Muscle of leg (tissue), 11 donors: ENCODE measurements around the gene MAP2K2. TPM values are rescaled to one million over a fixed set of nuclear protein-coding genes. Genes with fewer than 3 reads are reported as not detected.
A peak's percentile ranks its signal among the peaks of the same experiment; 100 is the strongest.

Experiments used
- DNase-seq: peaks from one replicate; pipeline ENCODE4 v3.0.0; 2013
- H3K27ac ChIP-seq: one replicate; pipeline ENCODE4 v1.5.1; 2013; ENCODE audit warnings: mild to moderate bottlenecking, low read length, control low read depth
- H3K27me3 ChIP-seq: one replicate; pipeline ENCODE4 v1.6.1; 2013; ENCODE audit warnings: low read length; ENCODE audit not compliant: control insufficient read depth, insufficient read depth
- H3K36me3 ChIP-seq: one replicate; pipeline ENCODE4 v1.6.1; 2013; ENCODE audit warnings: low read length; ENCODE audit not compliant: control insufficient read depth, insufficient read depth
- H3K4me1 ChIP-seq: one replicate; pipeline ENCODE4 v1.6.1; 2013; ENCODE audit warnings: low read length; ENCODE audit not compliant: control insufficient read depth, insufficient read depth
- H3K4me3 ChIP-seq: one replicate; pipeline ENCODE4 v1.5.1; 2013; ENCODE audit warnings: low read length, control low read depth
- H3K9me3 ChIP-seq: replicated peaks from 2 replicates; pipeline ENCODE4 v1.6.1; 2013; ENCODE audit warnings: low read depth, low read length; ENCODE audit not compliant: control insufficient read depth
- WGBS: methylation state at CpG from one replicate; pipeline ENCODE4 v1.1.5; 2013; ENCODE audit warnings: missing lambda C conversion rate; ENCODE audit not compliant: insufficient coverage; 5-methylcytosine and 5-hydroxymethylcytosine counted together
- polyA plus RNA-seq, 8 donors: library from polyadenylated mRNA; unstranded; fragments of 120-200 nt; gene quantifications; one replicate each; pipeline versions ENCODE4 v1.2.1 to v1.2.3, GENCODE V29; 2013; ENCODE audit warnings: inconsistent platforms in 1 of 8, low replicate concordance in 1 of 8; ENCODE audit not compliant: insufficient read length in 8 of 8, insufficient read depth in 1 of 8
- total RNA-seq: library from RNA; stranded (reverse); fragments of 120-200 nt; gene quantifications from one replicate; pipeline ENCODE4 v1.2.4, GENCODE V29; 2013

MAP2K2 gene
- total and polyA plus RNA-seq, 9 donors = 97.0 to 137 (median 117) TPM

DNA sequence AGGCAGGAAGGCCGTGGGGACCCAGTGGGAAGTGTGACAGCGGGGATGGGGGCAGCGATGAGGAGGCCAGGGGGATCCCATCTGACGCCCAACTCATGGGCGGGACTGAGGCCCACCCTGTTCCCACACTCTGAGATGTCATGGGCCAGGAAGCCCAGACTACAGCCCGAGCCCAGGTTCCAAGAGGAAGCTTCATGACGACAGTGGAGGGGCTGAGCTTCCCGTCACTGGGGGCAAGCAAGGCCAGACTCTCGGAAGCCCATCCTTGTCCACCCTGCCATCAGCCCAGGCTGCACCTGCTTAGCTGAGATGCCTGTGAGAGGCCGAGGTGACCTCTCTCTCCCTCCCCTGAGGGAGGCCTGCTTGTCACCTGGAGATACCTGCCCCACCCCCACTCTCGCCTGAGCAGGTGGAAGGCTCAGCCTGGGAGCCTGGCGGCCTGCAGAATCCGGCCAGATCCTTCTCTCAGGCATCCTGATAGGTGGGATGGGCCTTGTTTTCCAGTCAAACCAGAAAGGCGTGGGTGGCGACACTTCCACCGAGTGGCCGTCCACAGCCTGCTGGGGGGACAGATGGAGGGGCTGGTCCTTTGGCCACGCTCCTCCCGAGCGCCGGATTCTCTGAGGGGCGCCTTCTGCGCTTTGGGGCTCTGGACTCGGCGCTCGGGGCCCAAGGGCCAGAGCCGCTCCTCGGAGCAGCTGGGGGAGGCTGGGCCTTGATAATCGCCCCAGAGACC is 62.1 kb downstream of the MAP2K2 start:
- Histone ChIP-seq H3K4me1 (peaks cover 67% of the 10 kb centered on the region), H3K27me3 (no peaks in the 10 kb centered on the region), H3K27ac (no peak overlapping the region), H3K9me3 (no peaks in the 10 kb centered on the region), H3K4me3 (no peak overlapping the region), H3K36me3 (peaks cover 21% of the 10 kb centered on the region)
- DNase-seq = no peak
- WGBS = 60% methylated on average over 23 of the region's 29 CpGs

DNA sequence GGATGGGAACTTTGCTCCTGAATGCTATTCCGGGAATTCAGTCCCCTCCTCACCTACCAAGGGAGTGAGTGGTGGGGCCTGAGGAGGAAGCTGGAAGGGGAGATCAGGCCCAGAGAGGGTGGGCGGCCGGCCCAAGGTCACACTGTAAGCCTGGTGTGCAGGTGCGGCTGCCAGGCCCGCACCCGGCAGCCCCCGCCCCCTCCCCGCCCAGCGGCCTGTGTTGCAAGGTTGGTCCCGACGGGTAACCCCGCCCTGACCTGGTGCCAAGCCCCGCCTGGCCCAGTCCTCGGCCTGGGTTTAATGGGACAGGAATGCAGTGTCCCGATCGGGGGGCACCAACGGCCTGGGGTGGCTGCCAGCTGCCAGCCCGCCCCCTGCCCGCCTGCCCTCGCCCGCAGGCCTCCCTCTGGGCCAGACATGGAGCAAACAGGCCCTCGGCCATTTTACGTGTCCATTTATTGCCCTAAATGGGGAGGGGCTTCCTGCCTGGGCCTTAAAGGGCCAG is 62.7 kb downstream of the MAP2K2 start:
- Histone ChIP-seq H3K4me3 (no peak overlapping the region), H3K27me3 (no peaks in the 10 kb centered on the region), H3K36me3 (peaks cover 21% of the 10 kb centered on the region), H3K4me1 (peaks cover 67% of the 10 kb centered on the region), H3K27ac (no peak overlapping the region), H3K9me3 (no peaks in the 10 kb centered on the region)
- DNase-seq = no peak
- 30% methylated on average over 21 of the region's 23 CpGs for WGBS

- peaks cover 27% of the 10 kb centered on the region for H3K36me3 ChIP-seq
- no peak for DNase-seq
- H3K4me3 ChIP-seq = no peak overlapping the region
- H3K27me3 ChIP-seq = no peaks in the 10 kb centered on the region
- peaks cover 67% of the 10 kb centered on the region for H3K4me1 ChIP-seq
- WGBS = 85% methylated on average over 8 of the region's 16 CpGs
- H3K27ac ChIP-seq = no peak overlapping the region
- no peaks in the 10 kb centered on the region for H3K9me3 ChIP-seq
Measured at GRCh38 chr19:4060621-4061177, 63.2 kb downstream of the MAP2K2 start.

- H3K36me3 ChIP-seq = peaks cover 31% of the 10 kb centered on the region
- peaks cover 67% of the 10 kb centered on the region for H3K4me1 ChIP-seq
- no peak overlapping the region for H3K4me3 ChIP-seq
- 71% methylated on average over 36 of the region's 42 CpGs for WGBS
- H3K9me3 ChIP-seq = no peaks in the 10 kb centered on the region
- H3K27me3 ChIP-seq = no peaks in the 10 kb centered on the region
- H3K27ac ChIP-seq = peak overlapping the region; percentile 77
- DNase-seq = no peak
Measured at GRCh38 chr19:4059891-4060620, 63.9 kb downstream of the MAP2K2 start.

DNA sequence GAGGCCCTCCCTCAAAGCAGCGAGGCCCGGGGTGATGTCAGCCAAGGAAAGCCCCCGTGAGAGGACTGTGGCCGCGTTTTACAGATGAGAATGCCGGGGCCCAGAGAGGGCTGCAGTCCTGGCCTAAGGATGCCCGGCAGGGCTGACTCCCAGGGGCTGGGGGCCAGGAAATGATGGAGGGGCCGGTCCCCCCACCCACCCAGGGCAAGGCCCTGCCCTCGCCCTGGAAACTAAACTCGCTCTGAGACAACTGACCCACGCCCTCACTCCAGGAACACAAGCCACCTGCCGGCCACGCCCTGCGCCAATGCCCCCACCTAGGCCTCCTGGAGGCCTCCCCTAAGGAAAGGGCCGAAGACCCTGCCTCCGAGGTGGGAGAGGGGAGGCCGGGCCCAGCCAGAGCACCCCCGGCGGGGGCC is 64.5 kb downstream of the MAP2K2 start:
- Histone ChIP-seq H3K9me3 (no peaks in the 10 kb centered on the region), H3K36me3 (peaks cover 32% of the 10 kb centered on the region), H3K4me1 (peaks cover 64% of the 10 kb centered on the region), H3K4me3 (no peak overlapping the region), H3K27me3 (no peaks in the 10 kb centered on the region), H3K27ac (peak overlapping the region; percentile 79)
- DNase-seq = no peak
- 28% methylated on average over 12 of the region's 19 CpGs for WGBS

DNA sequence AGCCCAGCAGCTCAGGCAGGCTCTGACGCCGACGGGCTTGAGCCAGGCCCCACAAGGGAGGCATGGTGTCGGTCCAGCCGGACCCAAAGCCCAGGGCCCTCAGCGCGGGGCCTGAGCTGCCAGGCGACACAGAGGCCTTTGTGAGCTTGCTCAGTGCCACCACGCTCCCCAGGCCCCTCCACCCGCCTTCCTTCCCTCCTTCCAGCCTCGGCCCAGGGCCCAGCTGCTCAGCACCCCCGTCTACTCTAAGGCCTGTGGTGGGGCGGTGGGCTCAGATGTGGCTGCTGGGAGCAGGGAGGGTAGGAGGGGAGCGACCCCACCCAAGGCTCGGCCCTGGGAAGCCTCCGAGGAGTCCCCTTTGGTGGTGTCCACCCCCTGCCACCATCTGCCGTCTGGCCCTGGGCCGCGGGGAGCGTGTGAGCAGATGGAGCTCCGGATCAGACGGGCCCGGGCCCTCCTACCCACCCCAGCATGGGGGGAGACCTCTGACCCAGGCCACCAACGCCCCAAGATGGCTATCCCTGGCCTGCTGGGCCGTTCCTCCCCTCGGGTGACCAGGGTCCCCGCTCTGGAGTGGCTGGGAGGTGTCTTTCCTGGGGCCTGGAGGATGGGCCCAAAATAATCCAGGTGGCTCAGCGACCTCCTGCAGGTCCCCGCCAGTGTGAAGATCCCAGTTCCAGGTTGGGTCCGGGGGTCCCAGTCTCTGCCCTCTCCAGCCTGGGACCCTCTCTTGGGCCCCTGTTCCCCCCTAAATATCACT is 65.0 kb downstream of the MAP2K2 start:
- peaks cover 59% of the 10 kb centered on the region for H3K4me1 ChIP-seq
- WGBS = 23% methylated on average over 13 of the region's 30 CpGs
- peaks cover 34% of the 10 kb centered on the region for H3K36me3 ChIP-seq
- no peak for DNase-seq
- no peaks in the 10 kb centered on the region for H3K27me3 ChIP-seq
- H3K4me3 ChIP-seq = no peak overlapping the region
- H3K27ac ChIP-seq = peak overlapping the region; percentile 79
- H3K9me3 ChIP-seq = no peaks in the 10 kb centered on the region

DNA sequence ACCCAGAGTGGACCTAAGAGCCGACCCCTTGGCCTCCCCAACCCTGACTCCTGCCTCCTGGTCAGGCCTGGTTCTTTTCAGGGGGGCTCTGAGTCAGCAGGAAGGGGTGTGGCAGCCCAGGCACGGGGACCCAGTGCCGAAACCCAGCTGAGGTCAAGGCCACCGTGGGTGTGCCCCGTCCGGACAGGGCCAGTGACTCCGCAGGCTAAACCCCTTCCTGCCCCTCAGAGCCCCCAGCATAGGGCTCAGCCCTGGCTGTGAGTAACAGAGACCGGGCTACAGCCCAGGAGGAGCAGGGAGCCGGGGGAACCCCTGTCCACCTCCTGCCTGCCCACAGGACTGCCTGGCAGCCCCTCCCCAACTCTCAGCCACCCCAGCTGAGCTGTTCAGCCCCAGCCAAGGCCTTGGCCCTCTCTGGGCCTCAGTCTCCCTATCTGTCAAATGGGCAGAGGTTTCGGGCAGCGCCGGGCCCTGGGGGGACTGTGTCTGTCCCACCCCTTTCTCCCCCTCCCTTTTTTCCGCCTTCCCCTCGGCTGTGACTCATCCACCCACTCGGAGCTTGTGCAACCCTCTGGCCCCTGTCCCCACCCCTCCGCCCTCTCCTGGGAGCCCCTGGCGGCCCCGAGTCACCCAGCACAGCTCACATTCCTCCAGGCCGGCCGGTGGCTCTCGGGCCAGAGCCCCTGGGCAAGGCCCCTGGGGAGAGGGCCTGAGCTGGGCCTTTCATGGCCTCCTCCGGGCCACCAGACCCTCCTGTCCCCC is 65.8 kb downstream of the MAP2K2 start:
- no peak overlapping the region for H3K4me3 ChIP-seq
- 43% methylated on average over 12 of the region's 22 CpGs for WGBS
- no peaks in the 10 kb centered on the region for H3K9me3 ChIP-seq
- peak overlapping the region; percentile 79 for H3K27ac ChIP-seq
- H3K36me3 ChIP-seq = peaks cover 37% of the 10 kb centered on the region
- no peaks in the 10 kb centered on the region for H3K27me3 ChIP-seq
- H3K4me1 ChIP-seq = peaks cover 52% of the 10 kb centered on the region
- peak; percentile 64 for DNase-seq

DNA sequence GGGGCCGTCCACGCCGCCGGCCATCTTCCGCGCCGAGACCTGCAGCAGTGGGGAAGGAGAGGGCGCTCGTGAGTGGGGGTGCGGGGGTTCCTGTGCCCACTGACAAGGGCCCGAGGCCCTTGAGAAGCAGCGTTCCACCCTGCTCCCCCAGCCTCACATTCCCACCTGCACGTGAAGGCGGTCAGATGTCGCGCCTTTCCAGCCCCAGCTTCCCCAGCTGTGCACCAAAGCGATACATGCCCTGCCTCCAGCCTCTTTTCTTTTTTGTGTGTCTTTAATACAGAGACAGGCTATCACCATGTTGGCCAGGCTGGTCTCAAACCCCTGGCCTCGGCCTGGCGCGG is 68.7 kb downstream of the MAP2K2 start:
- no peaks in the 10 kb centered on the region for H3K27me3 ChIP-seq
- peaks cover 44% of the 10 kb centered on the region for H3K36me3 ChIP-seq
- whole genome bisulfite sequencing = 92% methylated on average over 10 of the region's 20 CpGs
- DNase-seq = no peak
- peaks cover 26% of the 10 kb centered on the region for H3K4me1 ChIP-seq
- no peaks in the 10 kb centered on the region for H3K9me3 ChIP-seq
- H3K4me3 ChIP-seq = no peak overlapping the region
- H3K27ac ChIP-seq = no peak overlapping the region

DNA sequence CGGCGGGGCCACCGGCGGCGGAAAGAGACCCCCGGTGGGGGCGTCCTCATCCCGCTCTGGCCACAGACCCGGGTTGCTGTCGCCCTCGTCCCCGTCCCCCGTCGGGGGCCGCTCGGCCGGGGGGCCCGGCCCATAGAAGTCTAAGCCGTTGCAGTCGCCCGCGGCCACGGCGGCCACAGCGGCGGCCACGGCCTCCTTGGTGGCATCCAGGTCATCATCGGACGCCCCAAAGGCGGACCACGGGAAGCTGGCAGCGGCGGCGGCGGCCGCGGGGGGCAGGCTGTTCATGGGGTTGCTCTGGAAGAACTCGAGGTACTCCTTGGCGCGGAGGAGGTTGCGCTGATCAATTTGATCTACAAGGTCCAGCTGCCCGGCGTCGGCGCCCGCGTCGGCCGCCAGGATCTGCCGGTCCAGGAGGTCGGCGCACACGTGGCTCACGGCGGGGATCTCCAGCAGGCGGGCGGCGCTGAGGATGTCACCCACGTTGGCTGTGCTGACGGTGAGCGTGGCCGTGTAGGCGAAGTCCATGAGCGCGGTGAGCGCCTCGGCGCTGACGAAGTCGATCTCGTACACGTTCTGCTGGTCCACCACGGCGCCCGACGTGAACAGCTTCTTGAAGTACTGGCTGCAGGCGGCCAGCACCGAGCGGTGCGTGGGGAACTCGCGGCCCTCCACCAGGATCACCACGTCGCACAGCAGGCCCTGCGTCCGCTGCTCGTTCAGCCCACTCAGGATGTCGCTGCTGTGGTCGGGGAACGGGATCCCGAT is 69.3 kb downstream of the MAP2K2 start:
- Histone ChIP-seq H3K36me3 (peaks cover 49% of the 10 kb centered on the region), H3K9me3 (no peaks in the 10 kb centered on the region), H3K4me1 (peaks cover 21% of the 10 kb centered on the region), H3K27ac (no peak overlapping the region), H3K27me3 (no peaks in the 10 kb centered on the region), H3K4me3 (no peak overlapping the region)
- DNase-seq = no peak
- WGBS = 96% methylated on average over 86 of the region's 91 CpGs
